ENCODE data around the gene ZFYVE26.
"Not testable (repeated sequence)": the region's sequence is repeated elsewhere in the genome, so short reads cannot be mapped to it uniquely, and the experiment has no call there.

Gene ZFYVE26

GRCh38 chr14:67749341-67750084, 66.9 kb downstream of the ZFYVE26 start:
- DNase-seq = no peak

DNA sequence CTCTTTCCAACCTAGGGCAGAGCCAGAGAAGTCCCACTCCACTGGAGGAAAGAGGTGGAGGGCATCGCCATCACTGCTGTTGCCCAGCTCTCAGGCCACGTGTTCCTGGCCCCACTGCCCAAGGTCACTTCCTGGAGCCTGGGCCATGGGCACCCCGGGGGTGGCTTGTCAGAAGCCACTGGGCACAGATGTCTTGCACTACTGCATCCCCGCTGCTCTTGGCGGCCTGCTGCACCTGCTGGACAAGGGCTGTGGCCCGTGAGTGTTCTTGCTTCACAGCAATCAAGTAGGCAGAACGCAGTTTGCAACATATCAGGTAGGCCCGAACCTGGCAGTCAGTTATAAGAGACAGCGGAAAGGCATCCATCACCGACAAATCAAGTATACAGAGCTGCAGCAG, 68.1 kb downstream of the ZFYVE26 start:
- DNase-seq = no peak

DNA sequence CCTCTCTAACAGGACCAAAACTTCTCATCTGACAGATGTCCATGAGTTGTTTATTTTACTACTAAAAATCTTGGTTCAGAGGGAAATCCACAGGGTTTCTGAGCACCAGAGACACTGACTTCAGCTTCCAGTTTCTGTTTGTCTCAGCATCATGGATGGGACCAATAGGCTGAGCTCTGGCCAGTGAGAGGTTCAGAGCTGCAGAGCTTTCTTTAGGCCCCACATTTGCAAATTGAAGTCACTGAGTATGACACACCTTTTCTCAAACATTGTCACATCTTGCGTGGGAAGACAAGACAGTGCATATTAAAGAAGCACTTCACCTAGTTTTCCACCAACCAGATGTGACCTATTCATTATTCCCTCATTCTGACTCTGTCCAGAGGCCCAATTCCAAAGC, 69.5 kb downstream of the ZFYVE26 start:
- no peak for DNase-seq

DNA sequence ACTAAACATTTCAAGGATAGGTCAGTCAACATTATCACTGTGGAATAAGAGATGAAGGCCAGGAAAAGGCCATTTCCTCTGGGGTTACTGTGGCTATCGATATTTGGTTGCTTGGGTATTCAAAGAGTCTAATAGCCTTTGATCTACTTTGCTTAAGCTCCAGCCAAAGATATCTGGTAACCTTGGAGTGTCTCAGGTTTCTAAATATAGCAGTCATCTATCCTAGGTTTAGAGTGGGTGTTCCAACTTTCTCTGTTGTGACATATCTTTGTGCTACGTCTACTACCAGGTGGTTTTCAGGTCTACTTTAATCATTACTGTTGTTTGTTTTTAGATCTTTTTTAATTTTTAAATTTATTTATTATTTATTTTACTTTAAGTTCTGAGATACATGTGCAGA, 72.3 kb downstream of the ZFYVE26 start:
- DNase-seq = no peak

DNA sequence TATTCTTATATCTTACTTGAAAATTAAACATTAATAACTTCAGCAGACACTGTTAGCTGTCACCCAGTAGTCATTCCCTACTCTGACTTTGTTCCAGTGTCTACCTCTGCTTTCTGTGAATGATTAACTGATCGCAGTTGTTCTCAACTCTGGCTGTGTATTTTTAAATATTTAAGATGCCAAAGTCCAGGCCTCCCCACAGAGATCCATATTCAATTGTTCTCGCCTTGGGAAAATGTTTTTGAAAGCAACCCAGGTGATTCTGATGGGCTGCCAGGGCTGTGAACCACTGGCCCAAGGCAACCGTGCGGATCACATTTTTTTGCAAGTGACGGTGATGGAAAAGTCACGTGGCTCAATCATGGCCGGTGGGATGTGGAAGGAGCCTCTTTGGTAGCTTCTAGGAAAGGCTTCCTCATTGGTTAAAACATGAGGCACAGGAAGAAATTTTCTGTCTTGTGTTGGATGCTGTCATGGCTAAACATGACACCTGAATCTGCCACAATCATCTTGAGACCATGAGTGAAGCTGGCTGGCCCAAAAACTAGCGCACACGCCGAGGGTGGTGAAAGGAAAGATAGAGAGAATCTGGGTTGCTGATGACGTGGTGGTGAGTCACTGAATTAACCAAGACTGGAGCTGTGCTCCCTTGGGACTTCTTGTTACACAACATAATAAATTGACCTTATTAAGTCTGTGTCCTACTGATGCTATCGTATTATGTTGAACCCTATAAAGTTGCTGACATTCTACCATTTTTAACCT, 77.5 kb downstream of the ZFYVE26 start:
- DNase-seq = peak; percentile 11 to 12

DNA sequence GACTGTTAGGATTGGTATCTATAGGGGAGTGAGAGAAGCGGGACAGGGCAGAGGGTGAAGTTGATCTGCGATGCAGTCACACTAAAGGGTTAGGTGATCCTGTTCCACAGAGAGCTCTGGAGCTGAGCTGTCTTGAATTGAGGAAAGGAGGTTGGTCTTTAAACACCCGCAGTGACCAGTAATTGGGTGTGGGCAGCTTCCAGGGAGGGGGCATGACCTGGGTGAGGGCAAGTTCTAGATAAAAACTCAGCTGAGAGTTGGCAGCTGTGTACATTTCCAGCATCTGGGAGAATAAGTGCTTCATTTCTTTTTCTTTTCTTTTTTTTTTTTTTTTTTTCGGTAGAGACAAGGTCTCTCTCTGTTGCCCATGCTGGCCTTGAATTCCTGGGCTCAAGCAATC, 79.6 kb downstream of the ZFYVE26 start:
- no peak for DNase-seq

- DNase-seq = no peak
These were observed 80.8 kb downstream of the ZFYVE26 start for GRCh38 chr14:67735336-67736147.

DNA sequence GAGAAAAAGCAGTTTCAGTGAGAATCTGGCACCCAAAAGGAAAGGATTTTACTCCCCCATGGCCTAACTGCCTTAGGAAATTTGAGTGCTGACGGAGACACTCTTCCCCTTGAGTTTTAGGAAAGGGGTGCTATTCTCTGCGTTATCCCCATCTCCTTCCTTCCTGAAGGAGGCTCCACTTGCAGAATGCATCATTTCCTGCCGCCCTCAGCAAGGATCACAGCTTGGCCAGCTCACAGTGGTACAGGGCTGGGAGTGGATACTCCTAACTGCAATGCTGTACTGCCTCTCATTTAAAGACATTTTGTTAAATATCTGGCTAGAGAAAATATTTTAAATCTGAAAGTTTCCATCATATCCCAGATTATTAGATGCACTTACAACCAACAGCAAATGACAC, 81.7 kb downstream of the ZFYVE26 start:
- DNase-seq = no peak

DNA sequence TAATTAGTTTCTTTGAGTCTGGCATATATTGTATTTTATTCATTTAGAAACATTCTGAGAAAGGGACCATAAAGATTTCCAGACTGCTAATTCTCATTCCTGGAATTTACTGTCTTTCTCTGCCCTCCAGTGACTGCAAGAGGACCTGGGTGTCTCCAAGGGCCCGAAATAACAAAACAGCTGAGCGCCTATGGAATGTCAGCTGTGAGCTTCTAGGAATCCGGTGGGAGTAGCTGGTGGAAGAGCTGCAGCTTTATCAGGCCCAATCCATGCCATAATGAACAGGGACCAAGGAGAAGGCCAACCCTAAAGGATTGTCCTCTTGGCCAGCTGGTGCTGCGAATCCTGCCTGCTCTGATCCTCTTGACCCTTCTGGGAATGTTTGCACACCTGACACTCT, 82.8 kb downstream of the ZFYVE26 start:
- DNase-seq = no peak

GRCh38 chr14:67729072-67729885, 87.1 kb downstream of the ZFYVE26 start:
- DNase-seq = no peak

DNA sequence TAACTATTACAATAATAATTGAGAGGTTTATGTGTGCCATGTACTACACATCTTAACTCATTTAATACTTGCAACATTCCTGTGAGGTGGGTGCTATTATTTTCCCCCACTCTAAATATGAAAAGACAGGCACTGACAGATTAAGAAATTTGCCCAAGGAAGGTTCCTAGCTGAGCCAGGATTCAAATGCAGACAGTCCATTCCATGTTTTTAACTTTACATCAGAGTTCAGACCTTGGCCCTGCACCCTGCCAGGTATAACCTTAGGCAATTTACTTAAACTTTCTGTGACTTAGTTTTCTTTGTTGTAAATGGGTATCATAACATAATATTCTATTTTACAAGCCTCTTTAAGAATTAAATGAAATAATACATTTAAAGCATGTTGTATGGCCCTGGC, 88.1 kb downstream of the ZFYVE26 start:
- no peak for DNase-seq

DNA sequence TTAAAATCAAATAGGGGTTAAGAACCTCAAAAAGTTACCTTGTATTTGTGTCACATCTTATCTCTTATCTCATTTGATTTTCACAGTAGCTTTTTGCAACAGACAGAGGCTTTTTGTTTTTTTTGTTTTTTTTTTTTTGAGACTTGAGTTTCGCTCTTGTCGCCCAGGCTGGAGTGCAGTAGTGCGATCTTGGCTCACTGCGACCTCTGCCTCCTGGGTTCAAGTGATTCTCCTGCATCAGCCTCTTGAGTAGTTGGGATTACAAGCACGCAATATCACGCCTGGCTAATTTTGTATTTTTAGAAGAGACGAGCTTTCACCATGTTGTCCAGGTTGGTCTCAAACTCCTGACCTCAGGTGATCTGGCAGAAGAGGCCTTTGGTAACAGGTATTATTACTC, 89.0 kb downstream of the ZFYVE26 start:
- DNase-seq = no peak

DNA sequence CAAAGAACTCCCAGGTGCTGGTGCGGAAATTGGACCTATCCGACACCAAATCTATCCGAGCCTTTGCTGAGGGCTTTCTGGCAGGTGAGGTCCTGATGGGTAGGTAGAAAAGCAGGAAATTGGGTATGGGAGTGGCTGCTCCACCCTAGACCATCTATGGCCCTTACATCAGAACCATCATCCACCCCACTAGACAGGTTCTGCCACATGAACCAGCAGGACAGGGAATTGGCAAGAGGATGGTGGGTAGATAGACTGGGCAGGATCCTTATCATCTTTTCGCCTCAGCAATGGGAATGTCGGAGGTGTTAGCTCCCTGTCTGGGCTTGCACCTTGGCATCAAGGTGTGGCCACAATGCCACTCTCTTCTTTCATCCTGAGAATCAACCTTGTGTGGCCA, 91.2 kb downstream of the ZFYVE26 start:
- DNase-seq = no peak

DNA sequence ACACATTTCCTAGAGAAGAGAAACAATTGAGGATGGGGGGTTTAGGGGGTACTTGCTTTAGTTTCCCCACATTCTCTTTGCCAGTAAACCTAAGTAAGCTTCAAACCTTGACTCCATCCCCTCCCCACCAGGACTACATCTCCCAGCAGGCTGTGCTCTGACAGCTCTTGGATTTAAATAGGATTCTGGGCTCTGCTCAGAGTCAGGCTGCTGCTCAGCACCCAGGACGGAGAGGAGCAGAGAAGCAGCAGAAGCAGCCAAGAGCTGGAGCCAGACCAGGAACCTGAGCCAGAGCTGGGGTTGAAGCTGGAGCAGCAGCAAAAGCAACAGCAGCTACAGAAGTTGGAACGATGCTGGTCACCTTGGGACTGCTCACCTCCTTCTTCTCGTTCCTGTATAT, 94.1 kb downstream of the ZFYVE26 start:
- no peak for DNase-seq

GRCh38 chr14:67721875-67722274, 94.5 kb downstream of the ZFYVE26 start:
- no peak for DNase-seq

GRCh38 chr14:67719866-67720265, 96.5 kb downstream of the ZFYVE26 start:
- DNase-seq = no peak

GRCh38 chr14:67719385-67719784, 97.0 kb downstream of the ZFYVE26 start:
- DNase-seq = not testable (repeated sequence)

GRCh38 chr14:67718265-67718664, 98.1 kb downstream of the ZFYVE26 start:
- DNase-seq = no peak

GRCh38 chr14:67717048-67717447, 99.3 kb downstream of the ZFYVE26 start:
- no peak for DNase-seq

DNA sequence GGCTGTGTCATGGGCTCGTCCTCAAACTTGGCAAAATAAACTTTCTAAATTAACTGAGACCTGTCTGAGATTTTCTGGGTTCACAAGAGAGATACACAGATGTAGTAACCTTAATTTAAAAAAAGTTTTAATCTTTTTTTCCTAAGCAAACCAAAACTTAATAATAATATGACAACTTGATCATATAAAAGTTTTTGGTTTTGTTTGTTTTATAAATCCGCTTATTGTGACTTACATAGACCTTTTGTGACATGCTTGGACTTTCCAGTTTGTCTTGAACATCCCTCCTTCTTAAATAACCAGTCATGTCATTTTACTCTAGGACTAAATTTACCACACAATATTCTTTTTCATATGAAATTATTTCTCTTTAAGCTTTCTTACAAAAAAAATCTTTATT, 106.2 kb downstream of the ZFYVE26 start:
- no peak for DNase-seq

- not testable (repeated sequence) for DNase-seq
These were observed 106.6 kb downstream of the ZFYVE26 start for GRCh38 chr14:67709796-67710195.

GRCh38 chr14:67709346-67709745, 107.0 kb downstream of the ZFYVE26 start:
- not testable (repeated sequence) for DNase-seq

GRCh38 chr14:67705211-67705610, 111.2 kb downstream of the ZFYVE26 start:
- no peak for DNase-seq
